ENCODE data around the gene ARID3A.

ARID3A gene

DNA sequence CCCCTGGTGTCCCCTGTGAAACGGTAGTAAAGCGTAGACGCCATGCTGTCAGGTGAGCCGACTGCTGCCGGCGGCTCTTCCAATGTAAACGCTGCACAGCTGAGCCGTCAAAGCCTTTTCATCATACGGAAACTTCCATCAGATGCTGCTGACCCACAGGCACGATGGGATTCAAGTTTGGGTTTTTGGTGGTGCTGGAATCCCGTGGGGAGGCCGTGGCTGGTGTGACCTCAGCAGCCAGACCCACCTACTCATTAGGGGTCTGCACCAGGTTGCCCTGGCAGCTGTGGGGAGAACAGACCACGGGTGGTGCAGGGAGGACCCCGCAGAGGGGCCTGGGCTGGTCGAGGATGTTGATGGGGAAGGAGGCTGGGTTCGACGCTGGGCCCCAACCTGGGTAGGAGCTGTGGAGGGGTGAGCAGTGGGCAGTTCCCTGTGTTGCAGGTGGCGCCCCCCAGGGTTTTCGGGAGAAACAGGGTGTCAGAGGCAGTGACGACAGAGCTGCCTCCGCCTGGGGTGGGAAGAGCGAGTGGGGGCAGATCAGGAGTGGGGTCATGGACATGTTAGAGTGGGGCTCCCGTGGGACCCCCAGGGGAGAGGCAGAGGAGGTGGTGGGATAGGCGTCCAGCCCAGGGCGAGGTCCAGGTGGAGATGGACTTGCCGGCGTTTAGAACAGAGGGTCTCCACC, 81.0 kb downstream of the ARID3A start:
- no peak for DNase-seq

DNA sequence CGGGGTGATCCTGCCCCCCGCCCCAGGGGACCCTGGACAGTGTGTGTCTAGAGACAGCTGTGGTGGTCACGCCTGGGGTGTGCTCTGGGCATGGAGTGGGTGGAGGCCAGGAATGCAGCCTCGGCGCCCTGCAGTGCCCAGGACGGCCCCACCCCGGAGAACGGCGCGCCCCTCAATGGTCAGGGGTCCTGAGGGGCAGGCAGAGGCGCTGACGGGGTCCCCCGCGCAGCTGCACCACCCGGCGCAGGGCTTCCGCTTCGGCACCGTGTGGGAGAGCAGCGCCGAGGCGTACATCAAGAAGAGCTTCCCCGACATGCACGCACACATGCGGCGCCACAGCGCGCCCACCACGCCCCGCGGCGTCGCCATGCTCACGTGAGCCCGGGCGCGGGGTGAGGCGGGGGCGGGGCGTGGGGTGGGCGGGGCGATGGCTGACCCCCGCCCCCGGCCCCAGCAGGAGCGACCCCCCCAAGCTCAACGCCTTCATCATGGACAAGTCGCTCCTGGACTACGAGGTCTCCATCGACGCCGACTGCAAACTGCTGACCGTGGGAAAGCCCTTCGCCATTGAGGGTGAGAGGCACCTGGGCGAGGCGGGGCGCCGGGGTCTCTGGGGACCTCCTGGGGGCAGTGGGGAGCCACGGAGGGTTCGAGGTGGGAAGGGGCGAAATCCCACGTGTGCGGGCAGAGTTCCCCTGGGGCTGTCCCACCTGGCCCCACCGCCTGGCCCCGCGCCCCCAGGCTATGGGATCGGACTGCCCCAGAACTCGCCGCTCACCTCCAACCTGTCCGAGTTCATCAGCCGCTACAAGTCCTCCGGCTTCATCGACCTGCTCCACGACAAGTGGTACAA, 81.8 kb downstream of the ARID3A start:
- no peak for DNase-seq

DNA sequence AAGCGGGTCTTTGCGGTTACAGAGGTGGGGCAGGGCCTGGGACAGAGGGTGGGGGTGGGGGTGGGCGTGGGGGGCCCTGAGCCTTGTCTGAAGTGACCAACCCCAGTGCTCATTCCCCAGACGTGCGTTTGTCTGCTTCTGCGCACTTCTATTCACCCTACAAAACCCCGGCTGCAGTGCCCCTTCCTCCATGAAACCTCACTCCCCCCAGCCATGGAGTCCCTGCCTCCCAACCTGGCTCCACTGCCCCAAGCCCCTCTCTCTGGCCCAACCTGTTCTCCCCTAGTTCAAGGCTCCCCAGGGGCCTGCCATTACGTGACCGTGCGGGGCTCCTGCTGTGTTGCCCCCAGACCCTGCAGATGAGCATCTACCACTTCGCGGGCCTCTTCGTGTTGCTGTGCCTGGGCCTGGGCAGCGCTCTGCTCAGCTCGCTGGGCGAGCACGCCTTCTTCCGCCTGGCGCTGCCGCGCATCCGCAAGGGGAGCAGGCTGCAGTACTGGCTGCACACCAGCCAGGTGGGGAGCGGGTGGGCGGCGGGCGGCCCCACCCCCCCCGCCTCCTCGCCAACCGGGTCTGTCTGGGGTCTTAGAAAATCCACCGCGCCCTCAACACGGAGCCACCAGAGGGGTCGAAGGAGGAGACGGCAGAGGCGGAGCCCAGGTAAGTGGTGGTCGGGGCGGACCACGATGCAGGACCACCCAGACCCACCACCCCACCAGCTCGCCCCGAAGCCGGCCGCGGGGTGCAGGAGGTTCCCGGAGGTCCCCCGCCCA, 82.6 kb downstream of the ARID3A start:
- no peak for DNase-seq

DNA sequence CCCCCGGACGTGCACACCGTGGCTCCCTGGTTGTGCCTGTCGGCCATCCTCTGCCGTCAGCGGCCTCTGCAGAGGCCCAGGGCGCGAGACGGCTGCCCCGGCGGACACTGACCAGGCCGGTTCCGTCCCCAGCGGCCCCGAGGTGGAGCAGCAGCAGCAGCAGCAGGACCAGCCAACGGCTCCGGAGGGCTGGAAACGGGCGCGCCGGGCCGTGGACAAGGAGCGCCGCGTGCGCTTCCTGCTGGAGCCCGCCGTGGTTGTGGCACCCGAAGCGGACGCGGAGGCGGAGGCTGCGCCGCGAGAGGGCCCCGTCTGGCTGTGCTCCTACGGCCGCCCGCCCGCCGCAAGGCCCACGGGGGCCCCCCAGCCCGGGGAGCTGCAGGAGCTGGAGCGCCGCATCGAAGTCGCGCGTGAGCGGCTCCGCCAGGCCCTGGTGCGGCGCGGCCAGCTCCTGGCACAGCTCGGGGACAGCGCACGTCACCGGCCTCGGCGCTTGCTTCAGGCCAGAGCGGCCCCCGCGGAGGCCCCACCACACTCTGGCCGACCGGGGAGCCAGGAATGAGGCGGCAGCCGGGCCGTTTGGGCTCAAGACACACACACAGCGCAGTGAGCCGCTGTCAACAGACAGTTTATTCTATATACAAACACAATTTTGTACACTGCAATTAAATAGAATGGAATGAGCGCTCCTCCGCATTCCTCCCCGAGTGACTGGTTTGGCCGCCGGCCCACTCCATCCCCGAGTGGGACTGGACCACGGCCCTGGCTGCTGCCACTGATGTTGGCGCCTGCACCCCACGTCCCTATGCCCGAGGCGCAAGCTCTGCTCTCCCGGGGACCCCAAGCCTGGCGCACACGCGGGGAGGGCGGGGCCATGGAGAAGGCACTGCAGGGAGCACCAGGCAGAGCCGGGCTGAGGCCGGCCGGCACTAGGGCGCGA, 83.5 kb downstream of the ARID3A start:
- DNase-seq = no peak

DNA sequence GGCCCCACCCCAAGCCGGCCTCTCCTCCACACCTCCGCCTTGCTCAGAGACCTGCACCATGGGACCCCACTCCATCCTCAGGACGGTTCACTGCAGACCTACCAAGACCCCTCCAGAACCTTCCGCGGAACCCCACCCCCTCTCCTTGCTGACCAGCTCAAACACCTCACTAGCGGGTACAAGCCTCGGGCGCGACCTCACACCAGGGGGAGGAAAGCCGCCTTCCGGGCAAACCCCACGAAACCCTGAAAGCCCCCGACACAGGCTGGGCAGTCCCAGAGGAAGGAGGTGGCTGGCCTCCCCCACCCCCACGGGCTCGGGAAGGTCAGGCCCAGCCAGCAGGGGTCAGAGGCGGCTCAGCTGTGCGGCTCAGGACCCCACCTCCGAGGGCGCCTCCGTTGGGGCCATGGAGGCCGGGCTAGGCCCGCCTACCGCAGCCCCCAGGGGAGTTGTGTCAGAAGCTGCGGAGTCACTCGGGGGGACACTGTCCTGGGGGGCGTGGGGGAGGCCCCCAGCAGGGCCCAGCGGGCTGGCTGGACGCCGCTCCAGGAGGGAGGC, 84.2 kb downstream of the ARID3A start:
- DNase-seq = no peak

DNA sequence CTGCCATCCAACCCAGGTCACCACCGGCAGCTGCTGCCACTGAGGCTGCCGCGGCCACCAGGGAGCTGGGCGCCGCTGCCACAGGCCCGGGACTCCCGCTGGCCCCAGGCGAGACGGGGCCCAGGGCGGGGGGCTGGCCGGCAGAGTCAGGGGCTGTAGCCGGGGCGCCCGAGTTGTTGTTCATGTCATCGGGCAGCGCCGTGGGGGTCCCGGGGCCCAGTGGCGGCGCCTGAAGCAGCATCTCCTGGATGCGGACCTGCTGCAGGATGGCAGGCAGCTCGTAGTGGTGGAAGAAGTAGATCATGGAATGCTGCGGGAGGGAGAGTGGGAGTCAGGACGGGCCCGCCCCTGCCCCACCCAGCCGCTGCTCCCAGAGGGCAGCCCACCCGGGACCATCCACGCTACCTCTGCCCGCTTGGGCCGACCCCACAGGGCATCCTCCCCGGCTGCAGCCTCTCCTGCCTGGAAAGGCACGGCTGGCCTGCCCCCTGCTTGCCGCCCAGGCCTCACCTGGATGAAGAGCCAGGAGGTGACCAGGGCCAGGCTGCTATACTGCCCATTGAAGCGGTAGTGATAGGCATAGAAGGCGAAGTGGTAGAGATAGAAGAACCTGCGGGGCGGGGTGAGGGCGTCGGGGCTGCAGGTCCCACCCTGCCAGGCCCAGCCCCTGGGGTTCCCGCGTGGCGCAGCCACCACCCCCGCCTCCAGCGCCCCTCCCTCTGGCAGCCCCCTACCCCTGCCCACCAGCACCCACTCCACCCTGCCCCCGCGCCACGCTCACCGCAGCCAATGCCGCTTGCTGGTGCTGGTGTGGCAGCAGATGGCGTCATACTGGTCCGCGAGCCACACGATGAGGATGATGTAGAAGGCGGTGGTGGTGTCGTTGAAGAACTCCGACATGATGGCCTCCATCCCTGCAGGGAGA, 85.0 kb downstream of the ARID3A start:
- no peak for DNase-seq

DNA sequence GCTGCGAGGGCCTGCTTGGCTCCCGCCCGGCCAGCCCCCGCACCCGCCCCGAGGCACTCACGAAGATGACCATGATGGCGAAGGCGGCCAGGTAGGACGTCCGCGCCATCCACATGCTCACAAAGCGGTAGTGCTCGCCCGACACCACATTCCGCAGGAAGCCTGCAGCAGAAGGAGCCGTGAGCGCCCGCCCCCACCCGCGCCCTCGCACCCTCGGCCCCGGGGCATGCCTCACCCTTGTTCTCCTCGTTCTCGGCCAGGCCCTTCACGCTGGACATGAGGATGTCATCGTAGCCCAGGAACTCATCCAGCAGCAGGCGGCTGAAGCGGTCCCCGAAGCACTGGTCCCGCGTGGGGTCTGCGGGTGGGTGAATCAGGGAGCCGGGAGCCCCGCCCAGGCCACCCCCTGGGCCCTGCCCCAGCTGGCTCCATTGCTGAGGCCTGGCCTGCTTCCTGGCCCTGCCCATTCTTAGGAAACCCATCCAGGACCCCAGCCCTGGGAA, 86.0 kb downstream of the ARID3A start:
- DNase-seq = no peak

DNA sequence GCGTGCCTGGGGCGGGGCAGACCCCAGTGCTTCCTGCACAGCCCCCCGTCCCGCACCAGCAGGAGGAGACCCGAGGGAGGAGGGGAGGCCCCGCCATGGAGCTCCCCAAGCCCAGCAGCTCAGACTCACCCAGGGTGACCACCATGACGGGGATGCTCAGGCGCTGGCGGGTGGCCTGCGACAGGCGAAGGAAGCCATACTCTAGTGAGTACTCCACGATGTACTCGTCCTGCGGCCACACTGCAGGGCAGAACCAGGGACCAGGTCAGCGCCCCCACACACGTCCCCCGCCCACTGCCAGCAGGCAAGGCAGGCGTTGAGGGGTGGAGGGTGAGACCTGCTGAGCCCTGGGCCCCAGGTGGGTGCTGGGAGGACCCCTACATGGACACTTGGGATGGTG, 86.5 kb downstream of the ARID3A start:
- DNase-seq = no peak

DNA sequence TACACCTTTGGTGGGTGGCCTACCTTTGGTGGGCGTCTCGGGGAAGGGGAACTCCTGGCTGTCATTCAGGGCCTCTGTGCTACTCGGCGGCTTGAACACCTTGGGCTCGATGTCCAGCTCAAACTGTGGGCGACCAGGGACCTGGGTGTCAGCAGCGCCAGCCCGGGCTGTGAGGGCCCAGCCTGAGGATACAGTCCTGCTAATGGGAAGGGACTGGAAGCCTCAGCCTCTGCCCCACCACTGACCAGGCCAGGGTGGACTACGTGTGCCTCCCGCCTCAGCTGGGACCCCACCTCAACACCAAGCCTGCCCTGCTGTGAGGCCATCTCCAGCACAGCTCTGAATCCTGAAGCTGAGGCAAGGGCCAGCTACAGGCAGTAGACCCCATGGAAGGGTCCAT, 87.4 kb downstream of the ARID3A start:
- DNase-seq = no peak

DNA sequence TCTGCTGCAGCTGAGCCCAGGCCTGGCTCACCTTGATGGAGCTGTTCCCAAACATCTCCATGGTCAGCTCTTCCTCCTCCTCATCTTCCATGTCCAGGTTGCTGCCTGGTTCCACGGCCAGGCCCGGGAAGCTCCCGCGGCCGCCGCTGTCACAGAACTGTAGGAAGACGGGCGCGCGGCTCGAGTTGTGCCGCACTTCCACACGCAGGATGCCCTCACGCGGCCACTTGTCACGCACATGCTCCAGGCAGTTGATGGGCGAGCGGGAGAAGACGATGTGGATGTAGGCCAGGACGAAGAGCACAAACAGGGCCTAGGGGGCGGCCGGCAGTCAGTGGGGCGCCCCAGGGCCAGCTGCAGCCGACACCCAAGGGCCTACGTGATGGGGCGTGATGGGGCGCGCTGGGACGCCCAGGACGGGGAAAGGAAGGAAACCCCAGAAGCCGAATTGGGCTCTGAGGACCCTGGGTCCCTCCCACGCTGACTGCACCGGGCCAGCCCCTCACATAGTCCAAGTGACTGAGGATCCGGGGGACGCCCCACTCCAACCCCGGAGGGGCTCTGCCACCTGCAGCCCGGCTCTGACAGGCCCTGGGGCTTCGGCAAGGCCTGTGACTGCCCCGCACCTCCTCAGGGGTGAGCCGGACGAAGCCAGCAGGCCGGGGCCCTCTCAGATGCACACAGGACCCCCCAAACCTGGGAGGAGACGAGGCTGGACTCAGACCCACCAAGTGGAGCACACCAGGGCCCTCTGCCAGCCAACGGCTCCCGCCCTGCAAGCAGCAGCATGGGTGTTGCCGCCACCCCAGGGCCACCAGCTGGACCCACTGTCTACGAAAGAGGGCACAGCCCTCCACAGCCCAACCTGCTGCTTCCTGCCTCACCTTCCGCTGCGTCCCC, 88.6 kb downstream of the ARID3A start:
- DNase-seq = no peak

DNA sequence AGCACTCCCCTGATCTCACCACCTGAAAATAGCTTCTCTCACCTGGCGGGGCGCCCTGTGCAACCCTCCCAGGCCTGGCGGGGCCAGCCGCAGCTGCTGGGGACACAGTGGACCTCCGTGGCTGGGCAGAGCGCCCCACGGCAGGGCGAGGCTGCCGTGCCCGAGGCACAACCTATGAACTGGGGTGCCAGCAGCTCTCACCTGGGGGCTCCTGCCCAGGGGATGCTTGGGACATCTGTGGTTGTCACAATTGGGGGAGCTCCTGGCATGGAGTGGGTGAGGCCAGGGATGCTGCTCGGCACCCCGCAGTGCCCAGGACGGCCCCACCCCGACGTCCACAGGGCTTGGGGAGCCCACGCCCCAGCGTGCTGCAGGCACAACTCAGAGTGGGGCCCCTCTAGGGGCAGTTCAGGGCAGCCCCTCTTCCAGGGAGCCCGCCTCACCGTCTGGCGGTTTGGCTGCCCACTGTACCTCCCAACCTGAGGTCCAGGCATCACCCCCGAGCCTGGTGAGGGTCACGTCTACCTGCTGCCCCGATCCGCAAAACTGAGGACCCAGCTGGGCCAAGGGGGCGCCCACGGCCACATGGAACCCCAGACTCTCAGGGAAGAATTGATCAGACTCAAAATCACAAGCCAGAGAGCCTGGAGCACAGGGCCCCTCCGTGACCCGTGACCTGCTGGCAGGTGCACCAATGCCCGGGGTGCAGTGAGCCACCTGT, 89.4 kb downstream of the ARID3A start:
- no peak for DNase-seq

DNA sequence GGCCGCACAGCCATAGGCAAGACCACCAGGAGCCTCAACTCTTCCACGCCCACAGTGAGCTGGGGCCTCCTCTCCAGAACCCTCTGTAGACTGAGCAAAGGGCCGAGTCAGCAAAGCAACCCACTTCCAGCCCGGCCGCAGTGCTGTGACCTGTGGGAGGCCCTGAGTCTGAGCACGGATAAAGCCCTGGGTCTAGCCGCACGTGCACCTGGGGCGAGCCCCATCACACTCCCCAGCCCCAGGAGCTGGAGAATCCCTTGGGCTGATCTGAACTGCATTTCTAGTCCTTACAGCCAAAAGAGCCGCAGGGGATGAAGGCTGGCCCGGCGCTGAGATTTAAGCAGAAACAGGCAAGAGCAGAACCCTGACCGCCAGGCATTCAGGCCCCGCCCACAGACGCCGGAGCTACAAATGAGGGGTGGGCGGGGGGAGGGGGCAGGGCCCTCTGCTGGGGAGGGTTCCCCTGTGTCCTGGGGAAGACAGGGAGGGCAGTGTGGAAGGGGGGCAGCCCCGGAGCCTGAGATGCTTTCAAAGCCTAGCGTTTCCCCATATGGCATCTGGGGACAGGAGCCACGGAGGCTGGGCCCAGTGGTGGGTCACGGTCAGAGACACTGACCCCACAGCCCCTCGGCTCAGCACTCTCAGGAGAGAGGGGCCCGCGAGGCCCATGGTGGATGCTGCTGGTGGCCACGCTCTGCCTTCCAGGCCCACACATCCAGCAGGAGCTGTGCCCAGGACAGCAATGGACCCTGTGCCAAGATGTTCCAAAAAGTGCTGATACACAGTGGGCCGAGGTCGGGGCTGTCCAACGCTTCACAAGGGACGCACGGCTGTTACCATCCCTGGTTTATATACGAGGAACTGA, 90.2 kb downstream of the ARID3A start:
- no peak for DNase-seq

DNA sequence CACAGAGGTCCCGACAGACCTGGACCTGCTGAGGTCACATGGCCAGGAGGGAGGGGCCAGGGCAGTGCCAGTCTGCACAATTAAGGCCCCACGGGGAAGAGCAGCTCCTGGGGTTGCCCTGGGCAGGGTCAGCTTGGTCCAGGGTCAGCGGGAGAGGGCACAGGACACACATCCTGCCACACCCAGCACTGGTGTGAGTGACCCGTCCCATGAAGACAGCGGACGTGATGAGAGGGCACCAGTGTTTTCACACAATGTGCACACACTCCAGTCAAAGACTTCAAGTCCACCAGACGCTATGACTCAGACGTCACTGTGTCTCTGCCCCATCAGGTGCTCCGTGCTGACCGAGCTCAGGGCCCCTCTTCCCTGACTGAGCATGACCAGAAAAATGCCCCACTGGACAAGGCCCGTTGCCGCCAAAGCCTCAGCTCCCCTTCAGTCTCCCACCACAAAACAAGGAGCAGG, 90.8 kb downstream of the ARID3A start:
- DNase-seq = no peak

DNA sequence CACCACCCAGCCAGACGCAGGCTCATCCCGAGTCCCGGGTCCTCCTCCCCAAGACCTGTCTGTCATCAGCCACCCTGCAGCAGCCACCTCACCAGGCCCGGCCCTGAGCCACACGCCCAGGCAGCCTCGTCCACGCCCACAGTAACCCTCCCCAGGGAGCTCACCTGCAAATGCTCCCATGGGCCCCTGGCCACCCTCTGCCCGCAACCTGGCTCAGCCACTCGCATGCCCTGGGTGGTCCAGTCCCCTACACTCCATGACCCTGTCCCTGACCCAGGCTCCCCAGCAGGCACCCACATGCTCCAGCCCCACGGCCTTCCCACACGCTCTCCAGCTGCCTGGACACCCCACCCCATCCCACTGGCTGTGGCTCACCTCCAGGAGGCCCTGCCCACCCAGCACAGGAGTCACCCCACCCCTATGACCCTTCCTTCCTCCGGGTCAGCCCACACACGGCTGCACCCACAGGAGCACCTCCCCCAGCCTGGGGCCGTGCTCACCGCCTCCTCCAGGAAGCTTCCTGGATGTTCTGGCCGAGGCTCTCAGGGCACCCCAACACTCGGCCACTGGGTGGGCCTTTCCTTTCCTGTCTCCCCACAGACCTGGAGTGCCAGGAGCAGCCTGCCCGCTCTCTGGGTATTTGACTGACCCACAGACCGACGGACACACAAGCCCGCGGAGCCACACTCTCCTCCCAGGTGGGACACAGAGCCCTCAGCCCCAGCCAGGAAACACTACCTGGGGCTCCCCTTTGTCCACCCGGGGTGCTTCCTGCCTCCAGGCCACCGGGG, 91.5 kb downstream of the ARID3A start:
- no peak for DNase-seq

DNA sequence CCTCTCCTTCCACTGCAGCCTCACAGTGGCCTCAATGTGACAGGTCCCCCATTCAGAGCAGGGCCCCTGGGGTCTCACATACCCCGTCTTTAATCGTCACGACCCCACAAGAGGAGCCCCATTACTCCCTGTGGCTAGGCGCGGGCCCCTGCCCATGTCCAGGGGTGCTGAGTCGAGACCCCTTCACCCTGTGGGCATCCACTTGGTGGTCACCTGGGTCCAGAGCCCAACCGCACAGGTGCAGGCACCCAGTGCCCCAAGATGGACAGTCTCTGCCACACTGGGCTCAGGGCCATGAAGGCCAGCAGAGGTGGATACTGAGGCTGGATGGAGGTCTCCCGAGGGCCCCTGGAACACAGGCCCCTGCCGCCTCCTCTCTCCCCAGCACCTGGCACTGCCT, 92.1 kb downstream of the ARID3A start:
- DNase-seq = no peak

DNA sequence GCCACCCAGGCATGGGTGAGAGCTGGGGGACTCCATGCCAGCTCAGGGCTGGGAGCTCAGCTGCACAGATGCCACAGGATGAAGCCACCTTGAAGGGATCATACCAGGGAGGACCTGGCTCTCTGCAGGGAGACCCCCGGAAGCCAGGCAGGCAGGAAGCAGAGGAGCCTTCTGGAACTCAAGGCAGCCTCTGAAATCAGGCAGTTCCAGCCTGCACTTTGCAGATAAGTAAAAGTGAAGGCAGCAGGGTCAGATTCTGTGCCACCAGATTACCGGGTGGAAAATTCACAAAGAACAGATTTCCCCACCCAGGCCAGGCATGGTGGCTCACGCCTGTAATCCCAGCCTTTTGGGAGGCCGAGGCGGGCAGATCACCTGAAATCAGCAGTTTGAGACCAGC, 92.6 kb downstream of the ARID3A start:
- DNase-seq = no peak
